ENCODE data around the gene NECTIN4. TPM values are rescaled to one million over a fixed set of nuclear protein-coding genes. Genes with fewer than 3 reads are reported as not detected.
A peak's percentile ranks its signal among the peaks of the same experiment; 100 is the strongest.
"Not testable (repeated sequence)": the region's sequence is repeated elsewhere in the genome, so short reads cannot be mapped to it uniquely, and the experiment has no call there.

The NECTIN4 gene
- total RNA-seq, 2 donors from 2014 or later = 4.6 to 7.8 TPM

DNA sequence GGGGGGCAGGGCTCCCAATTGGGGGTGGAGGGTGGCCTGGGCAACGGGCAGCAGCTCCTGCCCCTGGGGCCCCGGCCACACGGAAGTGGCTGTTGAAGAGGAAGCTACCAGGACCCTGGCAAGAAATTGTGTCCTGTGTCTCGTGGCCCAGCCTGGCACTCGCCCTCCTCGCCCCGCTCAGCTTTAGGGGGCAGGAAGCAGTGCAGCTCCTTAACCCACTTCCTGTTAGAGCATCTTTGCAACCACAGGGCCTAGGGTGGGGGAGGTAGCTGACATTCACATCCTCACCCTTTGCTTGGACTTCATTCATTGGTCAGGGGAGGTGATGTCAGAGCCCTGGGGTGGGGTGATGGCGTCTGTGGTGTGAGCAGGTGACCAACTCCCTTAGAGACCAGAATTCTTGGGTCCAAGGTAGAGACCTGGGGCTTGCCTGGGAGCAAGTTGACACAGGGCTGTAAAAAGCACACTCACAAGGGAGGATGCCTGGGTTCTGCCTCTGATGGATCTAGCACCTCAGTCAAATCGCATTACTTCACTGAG lies 19.6 kb downstream of the NECTIN4 start, which contains the start of gene ARHGAP30:
Gene ARHGAP30, minus strand, starts transcription at position 161 of the 540 bp plus-strand sequence. CDS start 267 bp downstream, outside the sequence.
- DNase-seq = peak; percentile 72
- Histone ChIP-seq H3K4me3 (peak within 1 kb of the TSS; percentile 33), H3K9me3 (no peaks in the 10 kb centered on the region), H3K27me3 (no peaks in the 10 kb centered on the region), H3K27ac (peak within 1 kb of the TSS; percentile 82), H3K36me3 (no peaks in the 10 kb centered on the region), H3K4me1 (no peaks in the 10 kb centered on the region), H3K9ac (ENCODE audit: low read depth in 2 of 2, low read length in 2 of 2) (peak within 1 kb of the TSS; percentile 26 to 58)
- intact Hi-C loops (cut with DNase I) = no loop called here
- TF ChIP-seq, protein P1, sequence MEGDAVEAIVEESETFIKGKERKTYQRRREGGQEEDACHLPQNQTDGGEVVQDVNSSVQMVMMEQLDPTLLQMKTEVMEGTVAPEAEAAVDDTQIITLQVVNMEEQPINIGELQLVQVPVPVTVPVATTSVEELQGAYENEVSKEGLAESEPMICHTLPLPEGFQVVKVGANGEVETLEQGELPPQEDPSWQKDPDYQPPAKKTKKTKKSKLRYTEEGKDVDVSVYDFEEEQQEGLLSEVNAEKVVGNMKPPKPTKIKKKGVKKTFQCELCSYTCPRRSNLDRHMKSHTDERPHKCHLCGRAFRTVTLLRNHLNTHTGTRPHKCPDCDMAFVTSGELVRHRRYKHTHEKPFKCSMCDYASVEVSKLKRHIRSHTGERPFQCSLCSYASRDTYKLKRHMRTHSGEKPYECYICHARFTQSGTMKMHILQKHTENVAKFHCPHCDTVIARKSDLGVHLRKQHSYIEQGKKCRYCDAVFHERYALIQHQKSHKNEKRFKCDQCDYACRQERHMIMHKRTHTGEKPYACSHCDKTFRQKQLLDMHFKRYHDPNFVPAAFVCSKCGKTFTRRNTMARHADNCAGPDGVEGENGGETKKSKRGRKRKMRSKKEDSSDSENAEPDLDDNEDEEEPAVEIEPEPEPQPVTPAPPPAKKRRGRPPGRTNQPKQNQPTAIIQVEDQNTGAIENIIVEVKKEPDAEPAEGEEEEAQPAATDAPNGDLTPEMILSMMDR (IDR thresholded peaks at IDR 0.05) = no peak

- Histone ChIP-seq H3K36me3 (no peaks in the 10 kb centered on the region), H3K4me3 (peak overlapping the region; percentile 33), H3K4me1 (no peaks in the 10 kb centered on the region), H3K9me3 (no peaks in the 10 kb centered on the region), H3K27ac (peak overlapping the region; percentile 82), H3K27me3 (no peaks in the 10 kb centered on the region), H3K9ac (ENCODE audit: low read depth in 2 of 2, low read length in 2 of 2) (peak overlapping the region; percentile 26 to 58)
- intact Hi-C loops (cut with DNase I) = no loop called here
- no peak for DNase-seq
- TF ChIP-seq, protein P1 (IDR thresholded peaks at IDR 0.05) = no peak
Measured at GRCh38 chr1:161069241-161069640, 20.1 kb downstream of the NECTIN4 start.

- Histone ChIP-seq H3K36me3 (no peaks in the 10 kb centered on the region), H3K27ac (peak overlapping the region; percentile 82), H3K4me1 (no peaks in the 10 kb centered on the region), H3K9ac (ENCODE audit: low read depth in 2 of 2, low read length in 2 of 2) (peak overlapping the region; percentile 40 to 58), H3K9me3 (no peaks in the 10 kb centered on the region), H3K27me3 (no peaks in the 10 kb centered on the region), H3K4me3 (peak overlapping the region; percentile 33)
- TF ChIP-seq, protein P1 (IDR thresholded peaks at IDR 0.05) = no peak
- intact Hi-C loops (cut with DNase I) = no loop called here
- DNase-seq = peak; percentile 67
Measured at GRCh38 chr1:161068306-161069234, 20.8 kb downstream of the NECTIN4 start.

- TF ChIP-seq, protein P1 (IDR thresholded peaks at IDR 0.05) = no peak
- no peaks in the 10 kb centered on the region for H3K27me3 ChIP-seq
- H3K36me3 ChIP-seq = no peaks in the 10 kb centered on the region
- H3K4me3 ChIP-seq = no peak overlapping the region
- no peaks in the 10 kb centered on the region for H3K4me1 ChIP-seq
- no peak for DNase-seq
- H3K27ac ChIP-seq = no peak overlapping the region
- no peaks in the 10 kb centered on the region for H3K9me3 ChIP-seq
- no peak overlapping the region for H3K9ac ChIP-seq (ENCODE audit: low read depth in 2 of 2, low read length in 2 of 2)
- intact Hi-C loops (cut with DNase I) = no loop called here
Measured at GRCh38 chr1:161066694-161067093, 22.7 kb downstream of the NECTIN4 start.

DNA sequence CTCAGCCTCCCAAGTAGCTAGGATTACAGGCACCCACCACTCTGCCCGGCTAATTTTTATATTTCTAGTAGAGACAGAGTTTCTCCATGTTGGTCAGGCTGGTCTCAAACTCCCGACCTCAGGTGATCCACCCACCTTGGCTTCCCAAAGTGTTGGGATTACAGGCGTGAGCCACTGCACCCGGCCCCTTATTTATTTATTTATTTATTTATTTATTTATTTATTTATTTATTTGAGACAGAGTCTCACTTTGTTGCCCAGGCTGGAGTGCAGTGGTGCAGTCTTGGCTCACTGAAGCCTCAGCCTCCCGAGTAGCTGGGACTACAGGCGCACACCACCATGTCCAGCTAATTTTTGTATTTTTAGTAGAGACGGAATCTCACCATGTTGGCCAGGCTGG lies 23.7 kb downstream of the NECTIN4 start:
- intact Hi-C loops (cut with DNase I); H3K4me1 ChIP-seq; H3K9me3 ChIP-seq; H3K27ac ChIP-seq; H3K27me3 ChIP-seq; DNase-seq; H3K4me3 ChIP-seq; H3K36me3 ChIP-seq; H3K9ac ChIP-seq (ENCODE audit: low read depth in 2 of 2, low read length in 2 of 2): not testable (repeated sequence)

GRCh38 chr1:161063936-161064335 lies 25.4 kb downstream of the NECTIN4 start:
- H3K27ac ChIP-seq; H3K4me1 ChIP-seq; DNase-seq; intact Hi-C loops (cut with DNase I); H3K27me3 ChIP-seq; H3K4me3 ChIP-seq; H3K36me3 ChIP-seq; H3K9ac ChIP-seq (ENCODE audit: low read depth in 2 of 2, low read length in 2 of 2); H3K9me3 ChIP-seq: not testable (repeated sequence)
